GM19023 (cell line): ENCODE data around the gene PDE2A.

Source experiments
- ATAC-seq: cut with Tn5 transposase; IDR thresholded peaks from one replicate; pipeline ENCODE4 v1.9.1; 2021; ENCODE audit warnings: mild to moderate bottlenecking, moderate library complexity; ENCODE audit not compliant: unreplicated experiment

PDE2A gene

DNA sequence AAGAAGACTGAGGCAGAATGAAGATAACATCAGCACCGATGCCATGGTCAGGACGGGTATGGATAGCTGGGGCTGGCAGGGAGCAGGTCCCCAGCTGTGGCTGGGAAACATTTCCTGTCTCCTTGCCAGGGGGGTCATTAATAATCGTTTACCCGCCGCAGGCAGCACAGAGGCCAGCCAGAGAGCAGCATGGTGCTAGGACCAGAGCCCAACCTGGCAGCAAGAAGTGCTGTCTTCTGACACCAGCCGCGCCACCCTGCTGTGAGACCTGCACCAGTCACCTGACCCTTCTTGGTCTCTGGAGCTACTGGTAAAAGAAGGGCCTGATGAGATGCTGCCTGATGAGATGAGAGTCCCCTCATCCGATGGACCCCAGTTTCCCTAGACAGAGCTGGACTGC is 36.3 kb downstream of the PDE2A start:
- no peak for ATAC-seq

DNA sequence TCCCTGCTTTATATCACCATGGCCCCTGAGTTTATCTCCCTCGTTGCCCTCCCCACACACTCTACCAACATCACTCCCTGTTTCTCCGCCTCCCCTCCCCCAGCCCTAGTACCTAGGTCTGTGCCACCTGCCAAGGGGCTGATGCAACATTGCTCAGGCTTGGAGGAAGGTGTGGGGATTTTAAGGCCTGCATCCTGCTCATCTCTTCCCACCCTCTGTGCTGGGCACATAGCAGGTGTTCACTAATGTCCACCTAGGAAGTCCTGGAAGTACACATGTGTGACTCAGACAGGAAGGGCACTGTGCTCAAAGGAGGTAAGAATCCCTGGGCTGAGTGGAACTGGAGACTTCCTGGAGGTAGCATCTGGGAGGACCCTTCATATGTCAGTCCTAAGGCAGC is 37.0 kb downstream of the PDE2A start:
- ATAC-seq: no peak

DNA sequence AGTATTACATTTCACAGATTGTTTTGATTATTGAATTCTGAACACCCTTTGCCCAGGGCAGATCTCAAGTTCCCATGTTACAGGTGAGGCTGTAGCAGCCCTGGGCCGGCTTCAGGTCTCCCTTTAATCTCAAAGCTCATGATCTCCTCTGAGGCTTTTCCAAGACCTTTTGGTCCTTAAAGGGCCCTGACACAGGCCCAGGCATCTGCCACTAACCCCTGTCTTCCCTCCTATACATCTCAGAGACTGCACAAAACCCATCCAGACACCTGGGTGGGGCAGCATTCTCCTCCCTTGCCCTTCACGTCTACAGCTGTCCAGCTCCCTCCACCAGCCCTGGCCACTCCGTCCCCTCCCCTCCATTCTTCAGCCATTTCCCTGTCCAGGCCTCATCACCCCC is 37.8 kb downstream of the PDE2A start:
- ATAC-seq: no peak

GRCh38 chr11:72635933-72636332 is 38.3 kb downstream of the PDE2A start:
- ATAC-seq: no peak

GRCh38 chr11:72635309-72635915 is 38.8 kb downstream of the PDE2A start:
- ATAC-seq: no peak

GRCh38 chr11:72634472-72635095 is 39.6 kb downstream of the PDE2A start:
- no peak for ATAC-seq

DNA sequence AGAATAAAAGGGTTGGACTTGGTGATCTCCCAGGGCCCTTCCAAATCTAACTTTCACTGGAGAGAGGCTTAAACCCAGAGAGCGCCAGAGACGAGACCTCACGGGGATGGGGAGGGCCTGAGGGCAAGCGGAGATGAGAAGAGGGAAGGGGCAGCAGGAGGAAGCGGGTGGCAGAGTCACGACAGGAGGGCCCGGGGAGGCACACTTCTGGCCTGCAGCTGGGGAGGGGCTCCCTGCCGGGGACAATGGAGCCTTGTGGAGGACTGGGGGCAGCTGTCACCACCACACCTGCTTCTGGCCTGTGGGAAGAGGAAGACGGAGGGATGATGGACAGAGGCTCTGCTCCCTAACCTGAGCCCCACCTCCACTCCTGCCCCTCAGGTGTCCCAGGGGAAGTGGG is 40.2 kb downstream of the PDE2A start:
- ATAC-seq: no peak

DNA sequence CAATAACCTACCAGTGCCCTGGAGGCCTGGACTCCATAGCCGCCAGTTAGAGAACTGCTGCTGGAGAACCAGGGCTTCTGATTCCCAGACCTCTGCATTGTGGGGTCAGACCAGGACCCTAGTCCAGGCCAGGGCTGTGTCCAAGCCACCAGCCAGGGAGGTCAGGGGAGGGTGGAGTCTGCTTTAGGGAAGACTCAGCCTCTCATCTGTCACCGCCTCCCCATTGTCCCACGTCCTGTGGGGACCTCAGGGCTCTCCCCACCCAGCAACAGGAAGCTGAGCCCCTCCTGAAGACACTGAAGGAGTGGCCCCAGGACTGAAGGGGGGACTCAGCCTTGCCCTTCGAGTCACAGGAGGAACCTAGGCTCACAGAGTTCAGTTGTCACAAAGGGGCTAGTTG is 41.2 kb downstream of the PDE2A start:
- ATAC-seq: no peak

DNA sequence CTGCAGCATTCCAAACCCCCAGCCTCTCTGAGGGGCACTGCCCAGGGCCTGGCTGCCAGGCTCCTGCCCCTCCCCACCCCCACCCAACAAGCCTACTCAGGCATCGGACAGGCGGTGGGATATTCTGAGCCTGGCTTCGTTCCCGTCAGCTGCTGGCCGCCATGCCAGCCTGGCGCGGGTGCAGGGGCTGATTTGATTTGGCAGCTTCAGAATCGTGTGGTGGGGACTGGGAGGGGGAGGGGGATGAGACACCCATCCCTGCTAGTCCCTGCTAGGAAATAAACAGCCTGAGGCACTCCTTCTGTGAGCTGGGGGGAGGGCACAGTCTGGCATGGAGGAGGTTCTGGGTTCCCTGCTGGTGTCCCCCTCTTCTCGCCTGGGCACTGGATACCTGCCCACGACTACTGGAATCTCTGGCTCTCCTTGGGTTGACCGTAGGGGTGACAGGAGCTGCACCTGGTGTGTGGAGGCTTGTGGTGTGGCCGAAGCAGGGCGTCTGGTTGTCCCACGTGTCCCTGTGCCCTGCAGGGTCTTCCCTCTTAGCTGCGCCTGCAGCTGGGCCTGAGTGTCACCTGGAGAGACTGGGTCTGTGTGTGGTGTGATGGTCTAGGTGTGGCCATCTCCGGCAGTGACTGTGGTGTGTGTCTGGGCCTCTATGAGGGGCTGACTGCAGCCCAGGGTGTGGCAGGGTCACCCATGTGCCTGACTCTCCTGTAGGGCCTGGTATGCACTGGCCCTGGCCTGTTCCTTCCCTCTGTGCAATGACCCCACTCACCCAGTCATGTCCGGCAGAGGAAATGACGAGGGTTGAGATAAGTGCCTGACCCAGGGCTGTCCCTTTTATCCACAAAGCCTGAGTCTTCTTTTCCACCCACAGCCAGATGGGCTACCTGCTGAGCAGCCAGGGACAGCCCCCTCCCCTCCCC is 42.2 kb downstream of the PDE2A start:
- no peak for ATAC-seq

DNA sequence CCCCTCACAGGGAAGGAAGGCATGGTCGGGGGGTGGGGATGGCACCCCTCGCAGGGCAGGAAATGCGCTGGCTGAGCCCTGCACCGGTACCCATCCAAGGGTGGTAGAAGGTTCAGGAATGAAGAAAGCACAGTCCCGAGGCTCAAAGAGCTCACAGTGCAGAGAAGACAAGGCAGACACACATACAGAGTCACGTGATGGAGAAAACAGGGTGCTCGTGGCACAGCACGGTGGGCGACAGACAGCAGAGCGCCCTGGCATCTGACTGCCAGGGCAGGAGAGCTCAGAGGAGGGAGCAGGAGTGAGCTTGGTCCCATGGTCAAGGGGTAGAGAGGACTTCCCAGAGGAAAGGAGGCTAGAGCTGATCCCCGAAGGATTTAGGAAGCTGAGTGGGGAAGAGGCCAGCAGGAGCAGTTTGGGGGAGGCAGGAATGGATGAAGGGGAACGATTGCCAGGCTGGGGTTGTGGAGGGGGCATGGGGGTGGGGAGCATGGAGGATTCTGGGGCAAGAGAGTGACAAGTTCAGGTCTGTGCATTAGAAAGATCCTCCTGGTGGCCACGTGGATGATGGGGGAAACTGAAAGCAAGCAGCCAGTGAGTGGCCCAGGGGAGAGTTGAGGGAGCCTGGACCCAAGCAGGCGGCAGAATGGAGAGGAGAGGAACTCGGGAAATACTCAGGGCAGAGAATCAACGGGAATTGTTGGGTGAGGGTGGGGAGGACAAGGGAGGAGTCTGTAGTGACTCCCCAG is 43.9 kb downstream of the PDE2A start:
- ATAC-seq: no peak

DNA sequence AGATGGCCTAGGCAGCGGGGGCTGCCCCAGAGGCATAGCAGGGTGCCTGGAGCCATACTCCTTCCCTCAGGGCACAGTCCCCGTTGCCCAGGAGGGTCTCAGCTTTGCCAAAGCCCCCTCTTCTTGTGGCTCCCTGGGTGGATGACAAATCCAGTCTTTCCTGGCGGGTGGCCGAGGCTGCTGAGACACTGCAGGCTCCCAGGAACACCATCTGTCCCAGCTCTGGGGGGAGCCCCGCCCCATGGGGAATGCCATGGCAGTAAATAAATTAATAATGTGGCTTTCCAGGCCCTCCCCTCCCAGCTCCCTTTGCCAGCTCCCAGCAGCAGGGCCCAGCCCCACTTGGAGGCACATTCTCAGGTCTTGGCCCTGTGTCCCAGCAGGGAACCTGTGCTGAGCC is 45.0 kb downstream of the PDE2A start:
- no peak for ATAC-seq

DNA sequence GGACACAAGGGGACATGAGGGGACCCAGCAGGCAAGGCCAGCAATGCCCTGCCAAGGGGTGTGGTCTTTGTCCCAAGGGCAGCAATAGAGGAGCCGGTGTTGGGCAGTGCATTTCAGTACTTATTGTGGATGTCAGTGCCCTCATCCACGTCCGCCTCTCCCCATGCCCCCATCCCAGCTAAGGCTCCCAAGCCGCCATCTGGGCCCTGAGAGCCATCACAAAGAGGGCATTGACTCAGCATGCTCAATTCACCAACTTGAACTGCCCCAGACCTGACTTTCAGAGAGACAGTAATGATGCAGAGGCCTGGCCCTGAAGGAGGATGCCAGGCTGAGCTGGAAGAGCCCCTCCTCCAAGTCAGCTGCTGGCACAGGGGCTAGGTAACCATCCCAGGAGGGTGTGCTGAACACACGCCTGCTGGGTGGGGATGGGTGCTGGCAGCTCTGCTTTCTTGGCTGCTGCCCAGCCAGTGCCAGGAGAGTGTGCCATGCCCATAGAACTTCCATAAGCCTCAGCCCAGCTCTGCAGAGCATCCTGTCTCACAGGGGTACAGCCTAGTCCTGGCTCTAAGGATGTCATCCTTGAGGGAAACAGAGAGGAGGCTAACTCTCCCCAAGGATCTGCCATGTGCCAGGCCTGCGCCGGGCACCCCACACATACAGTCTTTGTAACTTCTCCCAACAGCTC is 46.5 kb downstream of the PDE2A start:
- no peak for ATAC-seq

DNA sequence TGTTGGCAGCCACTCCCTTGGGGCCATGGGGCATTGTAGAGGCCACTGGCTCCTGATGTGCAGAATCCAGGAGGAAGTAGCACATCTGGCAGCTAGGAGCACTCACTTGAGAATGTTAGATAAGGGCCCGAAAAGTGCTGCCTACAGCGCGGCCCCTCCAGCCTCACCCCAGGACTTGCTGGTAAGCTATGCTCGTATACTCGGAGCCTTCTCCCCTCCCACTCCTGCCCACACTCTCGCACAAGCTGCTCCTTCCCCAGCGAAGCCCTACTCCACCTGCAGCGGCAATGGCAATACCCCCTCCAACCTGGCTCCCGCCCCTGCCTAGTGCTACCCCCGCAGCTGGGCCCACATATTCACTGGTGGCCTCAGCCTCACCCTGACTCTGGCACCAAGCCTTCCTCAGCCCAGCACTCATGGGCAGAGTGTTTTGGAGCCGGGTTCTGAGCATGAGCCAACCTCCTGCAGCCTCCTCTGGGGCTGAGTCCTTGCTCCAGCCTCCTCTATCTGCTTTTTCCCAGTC is 47.7 kb downstream of the PDE2A start:
- no peak for ATAC-seq

- ATAC-seq: no peak
These were observed 48.4 kb downstream of the PDE2A start for GRCh38 chr11:72625691-72626413.

DNA sequence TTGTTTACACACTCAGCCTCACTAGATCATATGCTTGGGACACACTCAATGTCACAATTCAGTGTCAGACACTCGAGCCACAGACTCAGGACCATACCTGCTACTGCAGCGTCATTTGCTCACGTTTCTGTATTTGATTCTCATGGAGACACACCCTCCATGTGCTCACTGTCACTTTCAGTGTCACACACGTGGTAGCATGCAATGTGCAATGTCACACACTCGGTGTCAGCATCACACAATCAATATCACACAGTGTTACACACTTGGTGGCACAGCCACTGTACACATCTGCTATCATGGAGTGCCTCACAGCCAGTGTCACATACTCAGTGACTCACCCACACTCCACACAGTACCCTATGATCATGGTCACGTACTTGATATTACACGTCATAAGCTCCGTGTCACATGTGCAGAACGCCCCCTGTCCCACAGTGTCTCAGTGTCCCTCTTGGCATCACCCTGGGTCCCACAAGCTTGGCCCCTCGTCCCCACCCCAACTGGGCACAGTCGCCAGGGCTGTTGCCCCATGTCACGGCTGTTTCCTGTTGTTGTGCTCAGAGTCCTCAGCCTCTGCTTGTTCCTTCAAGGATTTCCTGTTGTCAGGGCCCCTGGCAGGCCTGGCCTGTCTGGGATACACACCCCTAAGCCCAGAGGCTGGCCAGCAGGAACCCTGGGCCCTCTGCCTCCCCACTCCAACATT is 49.6 kb downstream of the PDE2A start:
- no peak for ATAC-seq

GRCh38 chr11:72623052-72623451 is 51.2 kb downstream of the PDE2A start:
- no peak for ATAC-seq

- no peak for ATAC-seq
These were observed 53.1 kb downstream of the PDE2A start for GRCh38 chr11:72621008-72621610.

DNA sequence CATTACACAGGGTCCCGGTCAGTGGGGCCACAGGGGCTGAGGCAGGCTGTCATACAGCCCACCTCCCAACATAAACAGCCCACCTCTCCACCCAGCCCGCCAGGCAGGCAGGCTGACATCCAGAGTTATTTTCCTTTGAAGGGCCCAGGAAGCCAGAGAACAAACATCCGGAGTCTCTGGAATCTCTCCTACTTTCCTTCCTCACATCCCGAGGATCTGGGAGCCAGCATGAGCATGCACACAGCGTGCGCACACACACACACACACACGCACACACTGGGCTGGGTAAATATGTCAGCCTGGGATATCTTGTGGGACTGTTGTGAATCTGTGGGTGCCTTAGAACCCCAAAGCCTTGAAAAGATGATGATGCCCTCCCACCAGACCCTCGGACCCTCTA is 55.4 kb downstream of the PDE2A start:
- no peak for ATAC-seq
